HepG2 (cell line): ENCODE measurements around the gene CMTM4. TPM values are rescaled to one million over a fixed set of nuclear protein-coding genes. Genes with fewer than 3 reads are reported as not detected.

Experiments
- ATAC-seq: fragments of 200-7000 bp; cut with Tn5 transposase; 3 replicates; pipeline ENCODE4 v1.9.1; 2020; ENCODE audit warnings: mild to moderate bottlenecking, moderate library complexity
- BruUV-seq: library from RNA; stranded (reverse); fragments of 400-500 nt; replicated peaks from 2 replicates; lab custom pipeline; 2021; lab: Mats Ljungman, UMichigan
- CTCF ChIA-PET: fragments of 300-600 bp; formaldehyde crosslinking; extraction: SDS; loops from one replicate; lab custom pipeline; 2021; ENCODE audit warnings: low total read pairs, inconsistent platforms, low intra/inter-chr PET ratio; lab: Yijun Ruan, JAX
- POLR2A ChIA-PET: fragments of 350-600 bp; sonication (Branson Sonifier 250); formaldehyde crosslinking; loops from one replicate; lab custom pipeline; 2020; ENCODE audit warnings: antibody characterized with exemption, inconsistent platforms; lab: Yijun Ruan, JAX
- DNase-seq: peaks from one replicate; pipeline ENCODE4 v3.0.0-alpha.2; 2015; ENCODE audit warnings: low spot score
- FAIRE-seq: peaks from 3 replicates; lab custom pipeline; 2011; peaks lifted over from hg19 to GRCh38; lab: Jason Lieb, UNC
- H2AFZ ChIP-seq: one replicate; pipeline ENCODE4 v1.6.1; 2011; ENCODE audit warnings: low read length, inconsistent platforms
- H3K27ac ChIP-seq: fragments of 300-600 bp; 3 replicates; pipeline ENCODE4 v1.8.0; 2011; ENCODE audit warnings: mixed run types, mild to moderate bottlenecking, mixed read lengths, low read length, inconsistent platforms; ENCODE audit not compliant: insufficient read depth; ENCODE audit errors: extremely low read length
- H3K27me3 ChIP-seq, 2 experiments: fragments of 200-600 bp in 1 of 2; 2 replicates in 1 of 2; 3 replicates in 1 of 2; pipeline versions ENCODE4 v1.6.0 to v1.8.0; 2011; ENCODE audit warnings: low read length in 2 of 2, mild to moderate bottlenecking in 2 of 2, moderate library complexity in 2 of 2, inconsistent platforms in 1 of 2; ENCODE audit not compliant: insufficient read depth in 2 of 2, control insufficient read depth in 1 of 2
- H3K36me3 ChIP-seq, 2 experiments: fragments of 200-600 bp in 1 of 2; replicated peaks in 1 of 2; 2 replicates in 1 of 2; 3 replicates in 1 of 2; pipeline versions ENCODE4 v1.5.1 to v1.8.0; 2011; ENCODE audit warnings: low read length in 2 of 2, inconsistent platforms in 1 of 2; ENCODE audit not compliant: insufficient read depth in 2 of 2, control insufficient read depth in 1 of 2
- H3K4me1 ChIP-seq: 2 replicates; pipeline ENCODE4 v1.5.1; 2012; ENCODE audit warnings: low read length, inconsistent platforms; ENCODE audit not compliant: insufficient read depth
- H3K4me2 ChIP-seq: 2 replicates; pipeline ENCODE4 v1.6.0; 2011; ENCODE audit warnings: low read depth, low read length, inconsistent platforms
- H3K4me3 ChIP-seq, 3 experiments: fragments of 200-600 bp in 1 of 3; sonication (generic), shearing (Covaris generic) in 1 of 3; replicated peaks in 1 of 3; 2 replicates each; pipeline ENCODE4 v1.5.1; 2011 to 2016; ENCODE audit warnings: low read length in 3 of 3, inconsistent platforms in 2 of 3, low read depth in 2 of 3, mild to moderate bottlenecking in 2 of 3, control low read depth in 1 of 3, mixed read lengths in 1 of 3; ENCODE audit not compliant: insufficient read depth in 1 of 3
- H3K79me2 ChIP-seq: one replicate; pipeline ENCODE4 v1.6.1; 2011; ENCODE audit warnings: low read length, inconsistent platforms; ENCODE audit not compliant: insufficient read depth
- H3K9ac ChIP-seq: 2 replicates; pipeline ENCODE4 v1.6.0; 2011; ENCODE audit warnings: mild to moderate bottlenecking, low read depth, low read length, inconsistent platforms; ENCODE audit not compliant: insufficient read depth
- H3K9me3 ChIP-seq: 2 replicates; pipeline ENCODE4 v1.5.1; 2012; ENCODE audit warnings: mild to moderate bottlenecking, low read length
- H4K20me1 ChIP-seq: 2 replicates; pipeline ENCODE4 v1.6.0; 2011; ENCODE audit warnings: inconsistent platforms, mild to moderate bottlenecking, low read length, moderate library complexity; ENCODE audit not compliant: insufficient read depth
- FOXA1 ChIP-seq, 2 experiments: fragments of 450-650 bp in 1 of 2; sonication (generic) in 1 of 2; formaldehyde crosslinking in 1 of 2; IDR thresholded peaks; 2 replicates each; pipeline versions ENCODE4 v1.4.0 to v1.6.1; 2016 to 2020; ENCODE audit warnings: missing genetic modification reagents in 1 of 2
- POGZ ChIP-seq: sonication (generic); formaldehyde crosslinking; IDR thresholded peaks from 2 replicates; pipeline ENCODE4 v1.4.0; 2020; ENCODE audit warnings: mild to moderate bottlenecking, missing genetic modification reagents
- POLR2A ChIP-seq, 2 experiments: IDR thresholded peaks; 2 replicates each; pipeline ENCODE4 v1.6.1; 2011; ENCODE audit warnings: low read depth in 2 of 2, low read length in 2 of 2, mild to moderate bottlenecking in 1 of 2, moderate library complexity in 1 of 2; ENCODE audit not compliant: insufficient read depth in 1 of 2
- RFX3 ChIP-seq: IDR thresholded peaks from 2 replicates; pipeline ENCODE4 v1.6.1; 2016; ENCODE audit warnings: missing biosample characterization, missing genetic modification reagents
- ZNF367 ChIP-seq: sonication (generic); formaldehyde crosslinking; IDR thresholded peaks from 2 replicates; pipeline ENCODE4 v1.4.0; 2020; ENCODE audit warnings: missing genetic modification reagents, borderline replicate concordance
- ZNF558 ChIP-seq: sonication (generic); formaldehyde crosslinking; IDR thresholded peaks from 2 replicates; pipeline ENCODE4 v1.9.0; 2022; ENCODE audit warnings: mild to moderate bottlenecking, missing genetic modification reagents, borderline replicate concordance
- ZNF589 ChIP-seq: sonication (generic); formaldehyde crosslinking; conservative IDR thresholded peaks from 2 replicates; pipeline ENCODE4 v1.8.0; 2022; ENCODE audit warnings: mild to moderate bottlenecking, moderate library complexity, missing genetic modification reagents
- ZNF747 ChIP-seq: sonication (generic); formaldehyde crosslinking; IDR thresholded peaks from 2 replicates; pipeline ENCODE4 v1.8.1; 2023; ENCODE audit warnings: missing genetic modification reagents, mild to moderate bottlenecking, borderline replicate concordance
- ZNF891 ChIP-seq: sonication (generic); formaldehyde crosslinking; IDR thresholded peaks from 2 replicates; pipeline ENCODE4 v1.5.0; 2020; ENCODE audit warnings: mild to moderate bottlenecking, missing genetic modification reagents
- WGBS: methylation state at CpG from one replicate; pipeline ENCODE4 v1.1.6; 2017; ENCODE audit warnings: low lambda C conversion rate; 5-methylcytosine and 5-hydroxymethylcytosine counted together
- in situ Hi-C: cut with HindIII; loops from 2 replicates; pipeline ENCODE4 v1.10.0; 2017; ENCODE audit warnings: low pct_unique_long_range_greater_than_20kb; ENCODE audit not compliant: extremely low pct_ligation_motif_present
- intact Hi-C: fragments of 100-400 bp; cut with micrococcal nuclease; formaldehyde crosslinking; loops from one replicate; pipeline ENCODE4 v1.10.0; 2022; ENCODE audit not compliant: unreplicated experiment
- polyA plus RNA-seq, 8 experiments: library from polyadenylated mRNA; depleted of rRNA in 3 of 8; stranded (reverse) in 7 of 8; unstranded in 1 of 8; fragments of >200 nt; fragmentation: Illumina TruSeq in 4 of 8; extraction: Trizol in 4 of 8; gene quantifications; 2 replicates each; pipeline versions ENCODE4 v1.2.1 to v1.2.3, GENCODE V29; 2011 to 2016; ENCODE audit warnings: low read depth in 4 of 8, missing spikeins in 1 of 8, mixed read lengths in 1 of 8; ENCODE audit not compliant: insufficient read depth in 1 of 8
- total RNA-seq, 5 experiments: library from RNA; depleted of rRNA; stranded (reverse); fragments of >200 nt; fragmentation: Illumina TruSeq; extraction: Trizol; gene quantifications; 2 replicates each; pipeline ENCODE4 v1.2.3, GENCODE V29; 2016; ENCODE audit warnings: low read depth in 1 of 5
- TF ChIP-seq, protein P1 (sequence below): sonication (generic); formaldehyde crosslinking; IDR thresholded peaks from 2 replicates; pipeline ENCODE4 v1.4.0; 2020; ENCODE audit warnings: missing genetic modification reagents, borderline replicate concordance
- TF ChIP-seq, protein P2 (sequence below): sonication (generic); formaldehyde crosslinking; IDR thresholded peaks from 2 replicates; pipeline ENCODE4 v1.8.0; 2022; ENCODE audit warnings: mild to moderate bottlenecking, missing genetic modification reagents, borderline replicate concordance

The CMTM4 gene
- total and polyA plus RNA-seq, 2 of the 13 experiments (the other 11 are each of a cell fraction or from before 2014, with no cell fraction given) = 32.0 to 36.3 TPM

DNA sequence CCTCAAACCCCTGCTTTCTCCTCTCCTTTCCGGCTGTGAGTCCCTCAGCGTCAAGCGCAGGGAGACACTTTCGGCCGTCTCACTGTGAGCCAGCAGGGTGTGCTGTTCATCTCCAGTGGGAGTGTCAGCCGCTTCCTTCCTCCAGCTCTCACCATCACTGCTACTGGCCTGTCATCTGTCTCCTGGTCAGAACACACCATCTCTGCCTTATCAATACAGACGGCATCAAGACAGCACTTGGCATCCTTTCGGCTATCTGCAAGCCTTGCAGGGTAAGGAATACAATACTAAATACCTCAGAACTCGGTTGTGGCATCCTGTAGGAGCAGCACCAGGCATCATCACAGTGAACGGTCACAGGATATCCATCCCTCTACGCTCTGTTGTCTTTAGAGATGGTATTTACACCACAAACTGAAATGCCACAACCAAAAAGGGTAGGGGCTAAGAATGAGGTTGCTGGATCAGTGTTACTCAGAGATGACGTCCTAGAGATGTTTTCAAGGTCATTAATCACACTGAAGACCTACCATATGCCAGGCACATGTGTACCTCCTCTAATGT lies 20.7 kb upstream of the CMTM4 start:
- H3K4me1 ChIP-seq = peaks cover 16% of the 10 kb centered on the region
- BruUV-seq = no TSS peak
- H4K20me1 ChIP-seq = no peaks in the 10 kb centered on the region
- no peaks in the 10 kb centered on the region; a peak in 2 of 5 replicates for H3K27me3 ChIP-seq
- H3K9ac ChIP-seq = no peak overlapping the region
- H3K27ac ChIP-seq = no peak overlapping the region
- intact Hi-C loops (no loop called here), in situ Hi-C loops (no loop called here)
- POLR2A ChIA-PET = interaction anchor here (0.6 kb wide), 1 partner anchor 24 kb away, joined by 3 read pairs; no protein-coding TSS in a partner anchor
- DNase-seq (peak; percentile 64), ATAC-seq (peak; percentile 90), FAIRE-seq (peak; percentile 97)
- no peaks in the 10 kb centered on the region for H3K79me2 ChIP-seq
- no peak overlapping the region for H2AFZ ChIP-seq
- no peak overlapping the region for H3K4me2 ChIP-seq
- H3K36me3 ChIP-seq = peaks cover 0 to 6% of the 10 kb centered on the region in 2 experiments; a peak in 2 of 5 replicates
- CTCF ChIA-PET = interaction anchor here (1.3 kb wide), 1 partner anchor 151 kb away, joined by 5 read pairs; no protein-coding TSS in a partner anchor
- no peak overlapping the region for H3K4me3 ChIP-seq
- 59% methylated on average over 12 of the region's 12 CpGs for WGBS
- no peaks in the 10 kb centered on the region for H3K9me3 ChIP-seq
- TF ChIP-seq ZNF747 (CRISPR knock-in tag) = no peak
- TF ChIP-seq ZNF891 (CRISPR knock-in tag) = no peak
- TF ChIP-seq, protein P1, sequence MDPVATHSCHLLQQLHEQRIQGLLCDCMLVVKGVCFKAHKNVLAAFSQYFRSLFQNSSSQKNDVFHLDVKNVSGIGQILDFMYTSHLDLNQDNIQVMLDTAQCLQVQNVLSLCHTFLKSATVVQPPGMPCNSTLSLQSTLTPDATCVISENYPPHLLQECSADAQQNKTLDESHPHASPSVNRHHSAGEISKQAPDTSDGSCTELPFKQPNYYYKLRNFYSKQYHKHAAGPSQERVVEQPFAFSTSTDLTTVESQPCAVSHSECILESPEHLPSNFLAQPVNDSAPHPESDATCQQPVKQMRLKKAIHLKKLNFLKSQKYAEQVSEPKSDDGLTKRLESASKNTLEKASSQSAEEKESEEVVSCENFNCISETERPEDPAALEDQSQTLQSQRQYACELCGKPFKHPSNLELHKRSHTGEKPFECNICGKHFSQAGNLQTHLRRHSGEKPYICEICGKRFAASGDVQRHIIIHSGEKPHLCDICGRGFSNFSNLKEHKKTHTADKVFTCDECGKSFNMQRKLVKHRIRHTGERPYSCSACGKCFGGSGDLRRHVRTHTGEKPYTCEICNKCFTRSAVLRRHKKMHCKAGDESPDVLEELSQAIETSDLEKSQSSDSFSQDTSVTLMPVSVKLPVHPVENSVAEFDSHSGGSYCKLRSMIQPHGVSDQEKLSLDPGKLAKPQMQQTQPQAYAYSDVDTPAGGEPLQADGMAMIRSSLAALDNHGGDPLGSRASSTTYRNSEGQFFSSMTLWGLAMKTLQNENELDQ (CRISPR knock-in tag) = no peak
- no peak for TF ChIP-seq FOXA1 (IDR thresholded peaks at IDR 0.05)
- TF ChIP-seq FOXA1 (CRISPR knock-in tag; IDR thresholded peaks at IDR 0.05) = no peak
- TF ChIP-seq POGZ = no peak
- no peak for TF ChIP-seq POLR2A (IDR thresholded peaks at IDR 0.05; ENCODE audit: insufficient read depth in 1 of 2, low read depth in 2 of 2, low read length in 2 of 2)
- no peak for TF ChIP-seq ZNF558 (CRISPR knock-in tag)
- TF ChIP-seq RFX3 (CRISPR knock-in tag) = no peak
- TF ChIP-seq ZNF589 (CRISPR knock-in tag) = no peak
- TF ChIP-seq, protein P2, sequence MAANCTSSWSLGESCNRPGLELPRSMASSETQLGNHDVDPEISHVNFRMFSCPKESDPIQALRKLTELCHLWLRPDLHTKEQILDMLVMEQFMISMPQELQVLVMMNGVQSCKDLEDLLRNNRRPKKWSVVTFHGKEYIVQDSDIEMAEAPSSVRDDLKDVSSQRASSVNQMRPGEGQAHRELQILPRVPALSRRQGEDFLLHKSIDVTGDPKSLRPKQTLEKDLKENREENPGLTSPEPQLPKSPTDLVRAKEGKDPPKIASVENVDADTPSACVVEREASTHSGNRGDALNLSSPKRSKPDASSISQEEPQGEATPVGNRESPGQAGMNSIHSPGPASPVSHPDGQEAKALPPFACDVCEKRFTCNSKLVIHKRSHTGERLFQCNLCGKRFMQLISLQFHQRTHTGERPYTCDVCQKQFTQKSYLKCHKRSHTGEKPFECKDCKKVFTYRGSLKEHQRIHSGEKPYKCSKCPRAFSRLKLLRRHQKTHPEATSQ (CRISPR knock-in tag) = 0 out of 2 replicates have a peak, but pooled peaks have one; percentile 44
- TF ChIP-seq ZNF367 (CRISPR knock-in tag) = no peak
